Lower leg skin (tissue), 4 donors: ENCODE measurements around the gene KRTAP5-1. TPM values are rescaled to one million over a fixed set of nuclear protein-coding genes. Genes with fewer than 3 reads are reported as not detected.
"Not testable (repeated sequence)": the region's sequence is repeated elsewhere in the genome, so short reads cannot be mapped to it uniquely, and the experiment has no call there.

Experiments used
- DNase-seq, 2 donors: peaks; one replicate each; pipeline ENCODE4 v3.0.0-alpha.2; 2019; ENCODE audit warnings: low spot score in 2 of 2
- H3K4me3 ChIP-seq: fragments of 200-600 bp; sonication (generic); 2 replicates; pipeline ENCODE4 v1.5.1; 2017; ENCODE audit warnings: mild to moderate bottlenecking, low read depth; ENCODE audit not compliant: poor library complexity, severe bottlenecking
- POLR2A ChIP-seq, 2 donors: fragments of 450-650 bp; IDR thresholded peaks; one replicate each; pipeline ENCODE4 v1.6.1; 2016 to 2017; ENCODE audit warnings: antibody characterized with exemption in 2 of 2, mild to moderate bottlenecking in 1 of 2, moderate library complexity in 1 of 2
- WGBS, 2 donors: methylation state at CpG; one replicate each; pipeline ENCODE4 v1.1.5; 2018; 5-methylcytosine and 5-hydroxymethylcytosine counted together
- intact Hi-C: fragments of 100-400 bp; cut with DNase I; formaldehyde crosslinking; loops from one replicate; pipeline ENCODE4 v1.15.0; 2023; ENCODE audit warnings: low total_unique reads
- total RNA-seq, 4 donors: library from RNA; depleted of rRNA; stranded (reverse); fragments of >200 nt; gene quantifications; one replicate each; pipeline ENCODE4 v1.1.0, GENCODE V29; 2016
- TF ChIP-seq, protein P1 (sequence below), 3 donors: fragments of 450-650 bp; IDR thresholded peaks; one replicate each; pipeline ENCODE4 v1.5.1; 2016; ENCODE audit warnings: antibody characterized with exemption in 3 of 3, mild to moderate bottlenecking in 3 of 3, moderate library complexity in 2 of 3

The KRTAP5-1 gene
- total RNA-seq, 4 donors from 2014 or later = 8.1 TPM; not detected in 3

DNA sequence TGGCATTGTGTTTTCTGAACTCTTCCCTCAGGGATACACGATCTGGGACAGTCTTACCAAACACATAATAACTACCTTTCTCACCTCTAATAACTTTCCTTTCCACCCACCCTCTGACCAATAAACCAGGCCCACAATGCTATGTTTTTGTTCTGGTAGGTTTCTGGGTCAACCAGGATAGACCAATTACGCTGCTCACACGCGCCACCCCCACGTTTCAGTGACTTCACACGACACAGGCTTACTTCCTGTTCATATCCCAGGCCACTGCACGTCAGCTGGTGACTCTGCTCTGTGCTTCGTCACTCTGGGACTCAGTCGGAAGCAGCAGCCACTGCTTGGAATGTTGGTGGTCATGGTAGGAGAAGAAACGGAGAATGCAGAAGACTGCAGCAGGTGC, 34.4 kb upstream of the KRTAP5-1 start:
- no peak for DNase-seq
- intact Hi-C loops = no loop called here

DNA sequence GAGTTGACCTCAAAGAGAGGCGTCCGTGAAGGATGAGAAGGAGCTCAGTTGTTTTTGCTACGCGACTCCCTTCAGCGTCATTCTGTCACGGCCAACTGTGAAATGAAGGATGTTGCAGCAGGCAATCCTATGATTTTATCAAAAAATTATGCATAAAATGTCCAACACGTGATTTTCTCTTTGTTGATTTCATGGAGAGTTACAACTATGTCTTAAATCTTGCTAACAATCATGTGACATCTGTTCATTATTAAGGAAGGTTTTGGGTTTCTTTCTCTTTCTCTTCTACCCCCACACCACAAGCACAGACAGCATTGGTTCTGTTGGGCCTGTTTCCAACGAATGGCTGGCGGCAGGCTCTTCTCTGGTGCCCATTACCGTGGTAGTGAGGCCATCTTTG, 33.1 kb upstream of the KRTAP5-1 start:
- 43 to 70% methylated on average over 10 of the region's 10 CpGs for WGBS, 2 donors
- intact Hi-C loops = no loop called here
- no peak overlapping the region for H3K4me3 ChIP-seq

More for the DNA sequence above, 34.4 kb upstream of the KRTAP5-1 start:
- 50 to 55% methylated on average over 10 of the region's 10 CpGs for WGBS, 2 donors
- TF ChIP-seq, protein P1, sequence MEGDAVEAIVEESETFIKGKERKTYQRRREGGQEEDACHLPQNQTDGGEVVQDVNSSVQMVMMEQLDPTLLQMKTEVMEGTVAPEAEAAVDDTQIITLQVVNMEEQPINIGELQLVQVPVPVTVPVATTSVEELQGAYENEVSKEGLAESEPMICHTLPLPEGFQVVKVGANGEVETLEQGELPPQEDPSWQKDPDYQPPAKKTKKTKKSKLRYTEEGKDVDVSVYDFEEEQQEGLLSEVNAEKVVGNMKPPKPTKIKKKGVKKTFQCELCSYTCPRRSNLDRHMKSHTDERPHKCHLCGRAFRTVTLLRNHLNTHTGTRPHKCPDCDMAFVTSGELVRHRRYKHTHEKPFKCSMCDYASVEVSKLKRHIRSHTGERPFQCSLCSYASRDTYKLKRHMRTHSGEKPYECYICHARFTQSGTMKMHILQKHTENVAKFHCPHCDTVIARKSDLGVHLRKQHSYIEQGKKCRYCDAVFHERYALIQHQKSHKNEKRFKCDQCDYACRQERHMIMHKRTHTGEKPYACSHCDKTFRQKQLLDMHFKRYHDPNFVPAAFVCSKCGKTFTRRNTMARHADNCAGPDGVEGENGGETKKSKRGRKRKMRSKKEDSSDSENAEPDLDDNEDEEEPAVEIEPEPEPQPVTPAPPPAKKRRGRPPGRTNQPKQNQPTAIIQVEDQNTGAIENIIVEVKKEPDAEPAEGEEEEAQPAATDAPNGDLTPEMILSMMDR (IDR thresholded peaks at IDR 0.05) = no peak
- TF ChIP-seq POLR2A (IDR thresholded peaks at IDR 0.05) = no peak
- no peak overlapping the region for H3K4me3 ChIP-seq

GRCh38 chr11:1608363-1608762, 23.3 kb upstream of the KRTAP5-1 start, which contains the start of gene KRTAP5-3:
TSS of gene KRTAP5-3 (minus strand) at chr11:1608463. CDS start at chr11:1608385, 78 bp downstream.
- TF ChIP-seq, protein P1 (IDR thresholded peaks at IDR 0.05) = no peak
- TF ChIP-seq POLR2A (IDR thresholded peaks at IDR 0.05) = no peak
- H3K4me3 ChIP-seq = no peak within 1 kb of the TSS
- intact Hi-C loops = no loop called here
- WGBS, 2 donors = 62 to 71% methylated on average over 4 of the region's 4 CpGs
- DNase-seq = no peak

More for the DNA sequence above, 33.1 kb upstream of the KRTAP5-1 start:
- TF ChIP-seq, protein P1 (IDR thresholded peaks at IDR 0.05) = no peak
- TF ChIP-seq POLR2A (IDR thresholded peaks at IDR 0.05) = no peak
- DNase-seq = no peak

DNA sequence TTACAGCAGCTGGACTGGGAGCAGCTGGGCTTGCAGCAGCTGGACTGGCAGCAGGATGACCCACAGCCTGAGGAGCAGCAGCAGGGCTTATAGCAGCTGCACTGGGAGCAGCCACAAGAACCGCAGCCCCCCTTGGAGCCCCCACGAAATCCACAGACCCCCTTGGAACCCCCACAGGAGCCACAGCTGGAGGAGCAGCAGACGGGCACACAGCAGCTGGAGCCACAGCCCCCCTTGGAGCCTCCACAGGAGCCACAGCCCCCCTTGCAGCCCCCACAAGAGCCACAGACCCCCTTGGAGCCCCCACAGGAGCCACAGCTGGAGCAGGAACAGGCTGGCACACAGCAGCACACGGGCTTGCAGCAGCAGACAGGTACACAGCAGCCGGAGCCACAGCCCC, 22.8 kb upstream of the KRTAP5-1 start:
- WGBS, 2 donors = 24 to 54% methylated on average over 3 to 4 of the region's 5 CpGs
- H3K4me3 ChIP-seq, intact Hi-C loops, DNase-seq: not testable (repeated sequence)

GRCh38 chr11:1607156-1607845, 22.2 kb upstream of the KRTAP5-1 start:
- intact Hi-C loops, DNase-seq, H3K4me3 ChIP-seq: not testable (repeated sequence)
- 33 to 40% methylated on average over 18 of the region's 18 CpGs for WGBS, 2 donors

GRCh38 chr11:1605923-1606322, 20.8 kb upstream of the KRTAP5-1 start:
- intact Hi-C loops, DNase-seq, H3K4me3 ChIP-seq: not testable (repeated sequence)
- WGBS, 2 donors = 86% methylated on average over 13 of the region's 13 CpGs

- H3K4me3 ChIP-seq = no peak overlapping the region
- WGBS, 2 donors = 83 to 88% methylated on average over 6 to 7 of the region's 7 CpGs
- intact Hi-C loops = no loop called here
- DNase-seq = no peak
- TF ChIP-seq POLR2A (IDR thresholded peaks at IDR 0.05) = no peak
- TF ChIP-seq, protein P1 (IDR thresholded peaks at IDR 0.05) = no peak
These were observed 19.6 kb upstream of the KRTAP5-1 start for GRCh38 chr11:1604711-1605110.
